Activated naive CD4-positive, alpha-beta T cell treated with anti-CD3 and anti-CD28 coated beads, Interleukin-2, amount 10 ng/mL, durations not matched to agents 7 days and 5 days (primary cell): ENCODE results near the gene NR3C1.

Experiments used
- CTCF ChIA-PET: fragments of 350-600 bp; sonication (Branson Sonifier 250); formaldehyde crosslinking; loops from one replicate; lab custom pipeline; 2021; ENCODE audit warnings: antibody characterized with exemption; lab: Charles Lee
- DNase-seq: peaks from one replicate; pipeline ENCODE4 v3.0.0-alpha.2; 2020
- H3K27ac Mint-ChIP-seq: one replicate; pipeline ENCODE4 v1.8.0; 2021; ENCODE audit warnings: mild to moderate bottlenecking, moderate library complexity, mixed read lengths
- H3K27me3 Mint-ChIP-seq: one replicate; pipeline ENCODE4 v1.8.0; 2021; ENCODE audit warnings: mild to moderate bottlenecking, mixed read lengths
- H3K36me3 Mint-ChIP-seq: one replicate; pipeline ENCODE4 v1.8.0; 2021; ENCODE audit warnings: mixed read lengths
- H3K4me1 Mint-ChIP-seq: one replicate; pipeline ENCODE4 v1.8.0; 2021; ENCODE audit warnings: mixed read lengths
- H3K4me3 Mint-ChIP-seq: one replicate; pipeline ENCODE4 v1.8.0; 2021; ENCODE audit warnings: mild to moderate bottlenecking, moderate library complexity, mixed read lengths
- H3K9me3 Mint-ChIP-seq: one replicate; pipeline ENCODE4 v1.8.0; 2021; ENCODE audit warnings: mixed read lengths

NR3C1 gene

DNA sequence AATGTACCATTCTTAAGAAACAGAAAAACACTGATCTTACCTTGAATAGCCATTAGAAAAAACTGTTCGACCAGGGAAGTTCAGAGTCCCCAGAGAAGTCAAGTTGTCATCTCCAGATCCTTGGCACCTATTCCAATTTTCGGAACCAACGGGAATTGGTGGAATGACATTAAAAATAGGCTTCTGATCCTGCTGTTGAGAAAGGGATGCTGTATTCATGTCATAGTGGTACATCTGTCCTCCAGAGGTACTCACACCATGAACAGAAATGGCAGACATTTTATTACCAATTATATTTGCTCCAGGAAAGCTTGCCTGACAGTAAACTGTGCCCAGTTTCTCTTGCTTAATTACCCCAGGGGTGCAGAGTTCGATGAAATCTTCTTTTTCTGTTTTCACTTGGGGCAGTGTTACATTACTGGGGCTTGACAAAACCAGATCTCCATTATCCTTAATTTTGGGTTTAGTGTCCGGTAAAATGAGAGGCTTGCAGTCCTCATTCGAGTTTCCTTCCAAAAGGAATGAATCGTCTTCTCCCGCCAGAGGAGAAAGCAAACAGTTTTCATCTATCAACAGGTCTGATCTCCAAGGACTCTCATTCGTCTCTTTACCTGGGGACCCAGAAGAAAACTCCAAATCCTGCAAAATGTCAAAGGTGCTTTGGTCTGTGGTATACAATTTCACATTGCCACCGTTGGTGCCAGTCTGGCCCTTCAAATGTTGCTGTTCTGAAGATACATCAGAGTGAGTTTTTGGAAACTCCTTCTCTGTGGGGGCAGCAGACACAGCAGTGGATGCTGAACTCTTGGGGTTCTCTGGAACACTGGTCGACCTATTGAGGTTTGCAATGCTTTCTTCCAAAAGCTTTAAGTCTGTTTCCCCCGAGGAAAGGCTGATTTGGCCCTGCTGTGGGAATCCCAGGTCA is 3.6 kb downstream of the NR3C1 start:
- Mint-ChIP-seq H3K9me3 (no peaks in the 10 kb centered on the region), H3K4me1 (peaks cover 61% of the 10 kb centered on the region), H3K4me3 (peak overlapping the region; percentile 87), H3K36me3 (peaks cover 44% of the 10 kb centered on the region), H3K27ac (peak overlapping the region; percentile 8), H3K27me3 (no peaks in the 10 kb centered on the region)
- CTCF ChIA-PET, result interaction anchor here (0.8 to 2.2 kb wide), 5 partner anchors 12 to 397 kb away, joined by 3 to 8 read pairs (median 3); no protein-coding TSS in a partner anchor
- no peak for DNase-seq

DNA sequence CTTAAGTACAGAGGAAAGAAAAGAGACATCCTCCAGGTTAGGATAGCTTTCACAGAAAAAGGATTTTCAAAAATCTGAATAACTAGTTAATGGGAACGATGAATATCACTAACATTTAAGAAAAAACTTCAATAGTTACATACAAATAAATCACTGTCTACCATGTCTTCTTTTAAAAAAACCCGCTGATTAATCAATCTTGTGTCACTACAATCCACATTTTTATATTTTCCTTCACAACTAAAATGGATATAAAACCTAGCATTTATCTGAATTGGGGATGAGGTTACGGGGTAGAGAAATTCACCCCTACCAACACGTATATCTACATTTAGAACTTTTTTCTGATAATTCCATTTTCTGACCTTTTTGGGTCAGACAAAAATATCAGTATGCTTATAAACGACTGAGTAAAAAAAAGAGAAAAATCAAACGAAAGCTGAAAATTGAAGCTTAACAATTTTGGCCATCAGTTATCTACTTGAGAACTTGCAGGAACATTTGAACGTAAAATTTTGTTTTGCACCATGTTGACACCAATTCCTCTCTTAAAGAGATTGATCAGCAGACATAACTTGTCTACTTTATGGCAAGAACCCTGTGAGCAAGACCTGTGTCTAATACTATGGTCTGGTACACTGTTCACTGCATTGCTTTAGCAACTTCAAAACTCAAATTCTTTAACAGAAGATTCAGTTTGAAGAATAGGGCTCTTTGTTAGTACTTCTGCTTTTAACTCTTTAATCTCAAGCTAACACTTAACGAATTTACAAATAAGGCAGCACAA is 4.8 kb downstream of the NR3C1 start:
- no peak for DNase-seq
- no peak overlapping the region for H3K27ac Mint-ChIP-seq
- no peaks in the 10 kb centered on the region for H3K9me3 Mint-ChIP-seq
- H3K4me3 Mint-ChIP-seq, result peak overlapping the region; percentile 87
- H3K36me3 Mint-ChIP-seq, result peaks cover 44% of the 10 kb centered on the region
- no peaks in the 10 kb centered on the region for H3K27me3 Mint-ChIP-seq
- CTCF ChIA-PET, result interaction anchor here (1.3 to 1.7 kb wide), 2 partner anchors 396 to 427 kb away, joined by 3 to 5 read pairs; no protein-coding TSS in a partner anchor
- H3K4me1 Mint-ChIP-seq, result peaks cover 64% of the 10 kb centered on the region

DNA sequence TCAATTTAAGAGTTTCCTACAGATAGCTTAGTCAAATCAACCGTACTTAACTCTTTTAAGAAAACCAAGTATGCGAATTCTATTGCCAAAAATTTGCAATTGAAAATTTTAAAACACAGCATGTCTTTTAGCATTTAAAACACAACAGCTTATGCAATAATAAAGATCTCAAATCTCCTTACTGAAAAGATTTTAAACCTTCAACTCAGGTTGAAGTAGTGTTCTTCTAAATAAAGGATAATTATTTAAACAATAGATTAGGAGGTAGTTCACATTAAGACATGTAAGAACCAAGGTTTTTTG is 5.5 kb downstream of the NR3C1 start:
- no peak for DNase-seq
- Mint-ChIP-seq H3K27ac (no peak overlapping the region), H3K4me1 (peaks cover 67% of the 10 kb centered on the region), H3K36me3 (peaks cover 44% of the 10 kb centered on the region), H3K4me3 (peak overlapping the region; percentile 87), H3K27me3 (no peaks in the 10 kb centered on the region), H3K9me3 (no peaks in the 10 kb centered on the region)
- CTCF ChIA-PET, result interaction anchor here (1.3 to 1.7 kb wide), 2 partner anchors 395 to 428 kb away, joined by 3 to 5 read pairs; no protein-coding TSS in a partner anchor

DNA sequence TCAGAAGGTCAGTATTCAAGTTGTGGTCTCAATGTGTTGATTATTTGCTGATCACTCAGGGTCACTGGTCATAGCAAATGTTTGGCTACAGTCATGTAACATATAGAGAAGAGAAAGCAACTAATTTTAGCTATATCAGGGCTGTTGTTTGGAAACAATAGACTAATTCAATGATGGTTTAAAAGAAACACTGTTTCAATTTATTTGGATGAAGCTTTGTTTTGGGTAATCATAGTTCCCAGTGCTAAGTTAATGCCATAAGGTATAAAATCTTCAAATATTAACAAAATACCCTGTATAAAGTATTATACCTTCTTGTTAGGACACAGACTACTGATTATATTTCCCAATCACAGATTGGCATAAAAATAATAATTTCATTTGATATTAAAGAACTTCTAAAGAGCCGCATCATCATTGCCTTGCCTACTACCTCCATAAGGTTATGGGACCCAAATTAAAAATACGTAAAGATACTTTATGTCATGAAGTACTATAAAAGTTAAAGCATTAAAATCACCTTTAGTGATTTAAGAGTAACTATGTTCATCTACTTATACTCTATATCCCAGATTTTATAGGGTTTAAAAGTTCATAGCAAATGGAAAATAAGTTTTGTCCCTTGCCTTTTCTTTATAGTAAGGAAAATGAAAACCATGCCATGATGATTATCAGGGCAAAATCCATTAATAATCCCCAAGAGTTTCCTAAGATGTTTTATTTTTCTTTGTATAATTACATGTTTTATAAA is 6.0 kb downstream of the NR3C1 start:
- Mint-ChIP-seq H3K36me3 (peaks cover 44% of the 10 kb centered on the region), H3K4me1 (peaks cover 69% of the 10 kb centered on the region), H3K9me3 (no peaks in the 10 kb centered on the region), H3K4me3 (no peak overlapping the region), H3K27me3 (no peaks in the 10 kb centered on the region), H3K27ac (no peak overlapping the region)
- CTCF ChIA-PET, result interaction anchor here (1.3 to 1.7 kb wide), 2 partner anchors 395 to 428 kb away, joined by 3 to 5 read pairs; no protein-coding TSS in a partner anchor
- DNase-seq, result no peak

DNA sequence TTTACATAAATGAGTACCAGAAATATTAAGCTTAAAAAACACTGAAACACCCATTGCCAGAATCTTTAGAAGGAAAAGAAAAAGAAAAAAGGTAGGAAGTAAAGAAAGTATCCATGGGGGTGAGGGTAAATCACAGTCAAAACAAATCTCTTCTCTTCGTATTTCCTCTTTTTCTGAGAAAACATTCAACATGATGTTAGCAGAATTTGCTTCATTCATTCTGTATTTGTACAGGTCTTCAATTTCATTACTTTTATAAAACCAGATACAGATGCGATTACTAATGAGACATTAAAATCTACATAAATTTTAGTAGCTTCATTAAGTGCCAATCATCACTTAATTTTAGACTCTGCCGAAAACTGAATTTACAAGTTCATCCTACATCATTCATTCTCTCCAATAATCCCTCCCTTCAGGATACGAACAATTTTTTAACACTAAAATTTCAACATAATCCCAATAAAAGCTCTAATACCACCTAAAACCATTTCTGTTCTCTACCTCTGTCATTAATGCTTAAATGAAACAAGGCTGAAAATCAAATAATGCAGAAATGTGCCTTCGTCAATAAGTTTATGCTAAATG is 7.0 kb downstream of the NR3C1 start:
- H3K4me3 Mint-ChIP-seq, result peak overlapping the region; percentile 5
- no peaks in the 10 kb centered on the region for H3K27me3 Mint-ChIP-seq
- H3K36me3 Mint-ChIP-seq, result peaks cover 40% of the 10 kb centered on the region
- no peaks in the 10 kb centered on the region for H3K9me3 Mint-ChIP-seq
- H3K27ac Mint-ChIP-seq, result no peak overlapping the region
- DNase-seq, result no peak
- CTCF ChIA-PET, result interaction anchor here (0.7 kb wide), 1 partner anchor 648 kb away, joined by 3 read pairs; no protein-coding TSS in a partner anchor
- H3K4me1 Mint-ChIP-seq, result peaks cover 61% of the 10 kb centered on the region

- peaks cover 54% of the 10 kb centered on the region for H3K4me1 Mint-ChIP-seq
- H3K36me3 Mint-ChIP-seq, result peaks cover 36% of the 10 kb centered on the region
- no peak overlapping the region for H3K4me3 Mint-ChIP-seq
- no peak for DNase-seq
- CTCF ChIA-PET, result interaction anchor here (0.7 kb wide), 1 partner anchor 648 kb away, joined by 3 read pairs; no protein-coding TSS in a partner anchor
- no peaks in the 10 kb centered on the region for H3K27me3 Mint-ChIP-seq
- no peak overlapping the region for H3K27ac Mint-ChIP-seq
- H3K9me3 Mint-ChIP-seq, result no peaks in the 10 kb centered on the region
Measured at GRCh38 chr5:143395638-143396352, 7.7 kb downstream of the NR3C1 start.

DNA sequence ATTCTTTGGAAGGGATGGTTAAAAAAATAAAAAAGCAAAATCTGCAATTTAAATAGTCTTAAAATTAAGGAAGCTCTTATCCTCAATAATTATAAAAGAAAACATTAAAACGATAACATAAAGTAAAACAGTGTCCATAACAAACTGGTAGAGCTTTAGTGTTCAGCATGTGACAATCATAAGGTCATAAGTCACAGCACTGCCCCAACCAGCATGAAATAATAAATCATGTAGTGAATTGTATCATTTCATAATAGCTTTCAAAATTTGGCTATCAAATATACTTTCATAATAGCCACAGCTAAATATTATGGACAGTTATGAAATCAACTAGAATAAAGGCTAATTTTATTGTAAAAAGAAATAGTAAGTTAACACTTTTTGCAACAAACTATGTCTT is 10.0 kb downstream of the NR3C1 start:
- no peak overlapping the region for H3K27ac Mint-ChIP-seq
- no peak overlapping the region for H3K4me3 Mint-ChIP-seq
- H3K36me3 Mint-ChIP-seq, result peaks cover 19% of the 10 kb centered on the region
- no peaks in the 10 kb centered on the region for H3K9me3 Mint-ChIP-seq
- DNase-seq, result no peak
- H3K27me3 Mint-ChIP-seq, result no peaks in the 10 kb centered on the region
- peaks cover 36% of the 10 kb centered on the region for H3K4me1 Mint-ChIP-seq
- CTCF ChIA-PET, result no interaction called here

GRCh38 chr5:143390941-143391340 is 12.5 kb downstream of the NR3C1 start:
- H3K4me3 Mint-ChIP-seq, result no peak overlapping the region
- peaks cover 35% of the 10 kb centered on the region for H3K4me1 Mint-ChIP-seq
- no peak for DNase-seq
- H3K27me3 Mint-ChIP-seq, result no peaks in the 10 kb centered on the region
- H3K9me3 Mint-ChIP-seq, result peaks cover 11% of the 10 kb centered on the region
- CTCF ChIA-PET, result no interaction called here
- H3K36me3 Mint-ChIP-seq, result peaks cover 28% of the 10 kb centered on the region
- H3K27ac Mint-ChIP-seq, result no peak overlapping the region

GRCh38 chr5:143390258-143390657 is 13.2 kb downstream of the NR3C1 start:
- no peak overlapping the region for H3K4me3 Mint-ChIP-seq
- no peaks in the 10 kb centered on the region for H3K27me3 Mint-ChIP-seq
- H3K4me1 Mint-ChIP-seq, result peaks cover 33% of the 10 kb centered on the region
- CTCF ChIA-PET, result no interaction called here
- H3K27ac Mint-ChIP-seq, result no peak overlapping the region
- H3K9me3 Mint-ChIP-seq, result peaks cover 17% of the 10 kb centered on the region
- DNase-seq, result no peak
- peaks cover 31% of the 10 kb centered on the region for H3K36me3 Mint-ChIP-seq

DNA sequence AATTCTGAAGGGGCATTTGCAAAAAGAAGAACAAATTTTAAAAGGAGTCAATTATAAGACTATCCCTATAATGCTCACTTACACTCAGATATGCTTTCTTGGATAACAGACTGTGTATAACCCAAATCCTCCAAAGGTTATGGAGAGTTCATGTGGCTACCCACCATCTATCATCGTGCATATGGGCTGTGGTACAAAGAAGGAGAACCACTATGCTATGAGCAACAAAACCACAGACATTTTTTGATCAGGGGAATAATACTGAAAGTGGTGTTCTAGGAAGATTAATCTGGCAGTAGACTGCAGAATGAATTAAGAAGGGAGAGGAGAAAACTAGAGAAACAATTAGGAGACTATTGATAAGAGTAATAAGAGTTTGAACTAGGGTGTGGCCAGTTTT is 16.8 kb downstream of the NR3C1 start:
- no peaks in the 10 kb centered on the region for H3K27me3 Mint-ChIP-seq
- no peak for DNase-seq
- H3K9me3 Mint-ChIP-seq, result peaks cover 28% of the 10 kb centered on the region
- CTCF ChIA-PET, result no interaction called here
- H3K4me1 Mint-ChIP-seq, result peaks cover 26% of the 10 kb centered on the region
- no peak overlapping the region for H3K4me3 Mint-ChIP-seq
- no peak overlapping the region for H3K27ac Mint-ChIP-seq
- peaks cover 54% of the 10 kb centered on the region for H3K36me3 Mint-ChIP-seq

DNA sequence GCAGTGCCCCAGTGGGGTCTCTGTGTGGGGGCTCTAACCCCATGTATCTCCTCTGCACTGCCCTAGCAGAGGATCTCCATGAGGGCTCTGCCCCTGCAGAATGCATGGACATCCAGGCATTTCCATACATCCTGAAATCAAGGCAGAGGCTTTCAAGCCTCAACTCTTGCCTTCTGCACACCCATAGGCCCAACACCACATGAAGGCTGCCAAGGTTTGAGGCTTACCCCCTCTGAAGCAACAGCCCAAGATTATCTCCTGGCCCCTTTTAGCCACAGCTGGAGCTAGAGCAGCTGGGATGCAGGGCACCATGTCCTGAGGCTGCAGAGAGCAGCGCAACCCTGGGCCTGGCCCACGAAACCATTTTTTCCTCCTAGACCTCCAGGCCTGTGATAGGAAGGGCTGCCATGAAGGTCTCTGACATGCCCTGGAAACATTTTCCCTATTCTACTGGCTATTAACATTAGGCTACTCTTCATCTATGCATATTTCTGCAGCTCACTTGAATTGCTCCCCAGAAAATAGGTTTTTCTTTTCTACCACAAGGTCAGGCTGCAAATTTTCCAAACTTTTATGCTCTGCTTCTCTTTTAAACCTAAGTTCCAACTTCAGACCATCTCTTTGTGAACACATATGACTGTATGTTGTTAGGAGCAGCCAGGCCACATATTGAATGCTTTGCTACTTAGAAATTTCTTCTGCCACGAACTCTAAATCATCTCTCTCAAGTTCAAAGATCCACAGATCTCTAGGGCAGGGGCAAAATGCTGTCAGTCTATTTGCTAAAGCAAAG is 18.4 kb downstream of the NR3C1 start:
- Mint-ChIP-seq H3K4me1 (peaks cover 32% of the 10 kb centered on the region), H3K4me3 (no peak overlapping the region), H3K9me3 (peaks cover 28% of the 10 kb centered on the region), H3K36me3 (peaks cover 61% of the 10 kb centered on the region), H3K27ac (no peak overlapping the region), H3K27me3 (no peaks in the 10 kb centered on the region)
- DNase-seq, result no peak
- CTCF ChIA-PET, result no interaction called here

DNA sequence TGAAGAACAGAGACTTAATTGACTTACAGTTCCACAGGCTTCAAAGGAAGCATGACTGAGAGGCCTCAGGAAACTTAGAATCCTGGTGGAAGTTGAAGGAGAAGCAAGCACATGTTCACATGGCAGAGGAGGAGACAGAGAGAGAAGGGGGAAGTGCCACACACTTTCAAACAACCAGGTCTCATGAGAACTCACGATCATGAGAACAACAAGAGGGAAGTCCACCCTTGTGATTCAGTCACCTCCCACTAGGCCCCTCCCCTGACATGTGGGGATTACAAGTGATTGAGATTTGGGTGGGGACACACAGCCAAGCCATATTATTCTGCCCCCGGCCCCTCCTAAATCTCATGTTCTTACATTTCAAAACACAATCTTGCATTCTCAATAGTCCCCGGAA is 19.5 kb downstream of the NR3C1 start:
- CTCF ChIA-PET, result no interaction called here
- Mint-ChIP-seq H3K36me3 (peaks cover 59% of the 10 kb centered on the region), H3K27me3 (no peaks in the 10 kb centered on the region), H3K27ac (no peak overlapping the region), H3K4me3 (no peak overlapping the region), H3K4me1 (peaks cover 30% of the 10 kb centered on the region), H3K9me3 (peaks cover 28% of the 10 kb centered on the region)
- DNase-seq, result no peak
